Cortex of kidney (tissue), 1 donor: ENCODE measurements around the gene SNN.

Source experiments
- DNase-seq: peaks from one replicate; lab custom pipeline; 2025; lab: John Stamatoyannopoulos, UW

The SNN gene

GRCh38 chr16:11679941-11680911 lies 12.0 kb downstream of the SNN start:
- DNase-seq, result no peak

- DNase-seq, result no peak
These were observed 13.3 kb downstream of the SNN start for GRCh38 chr16:11681556-11681955.

GRCh38 chr16:11681976-11682654 lies 13.9 kb downstream of the SNN start:
- DNase-seq, result no peak

DNA sequence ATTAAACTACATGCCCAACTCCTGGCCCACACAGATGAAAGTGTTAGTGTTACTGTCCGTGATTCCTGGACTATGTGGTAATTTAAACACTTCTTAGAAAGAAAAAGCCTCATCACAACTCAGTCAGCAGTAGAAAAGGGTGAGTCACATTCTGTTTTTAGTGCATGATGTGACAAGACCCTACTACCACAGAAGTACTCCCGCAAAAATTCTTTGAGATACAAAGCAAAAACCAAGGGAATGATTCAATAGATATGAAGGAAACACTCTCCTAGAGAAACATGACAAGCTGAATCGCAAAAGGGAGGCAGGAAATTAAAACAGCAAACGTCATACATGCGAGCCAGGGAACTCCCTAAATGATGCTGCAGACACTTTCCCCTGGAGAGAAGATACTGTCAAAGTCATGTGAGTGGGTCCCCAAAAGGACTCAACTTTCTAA lies 14.4 kb downstream of the SNN start:
- no peak for DNase-seq

DNA sequence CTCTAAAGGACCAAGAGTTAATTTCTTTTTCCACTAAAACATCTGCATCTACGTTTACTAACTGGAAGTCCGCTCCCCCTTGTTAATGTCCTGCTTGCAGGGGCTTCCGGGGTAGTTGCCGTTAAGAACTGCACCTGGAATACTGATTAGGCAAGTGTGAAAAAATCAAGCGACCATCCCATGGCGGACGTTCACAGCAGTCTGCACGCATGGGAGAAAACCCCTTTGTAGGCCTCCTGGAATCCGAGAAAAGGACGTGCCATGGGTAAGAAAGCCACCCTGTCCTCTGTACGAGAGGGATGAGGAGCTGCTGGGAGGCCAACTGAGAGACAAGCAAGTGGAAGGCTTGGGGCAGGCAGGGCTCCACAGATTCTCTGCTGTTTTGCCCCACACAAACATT lies 14.9 kb downstream of the SNN start:
- DNase-seq, result no peak

GRCh38 chr16:11684231-11685025 lies 16.2 kb downstream of the SNN start:
- DNase-seq, result no peak

DNA sequence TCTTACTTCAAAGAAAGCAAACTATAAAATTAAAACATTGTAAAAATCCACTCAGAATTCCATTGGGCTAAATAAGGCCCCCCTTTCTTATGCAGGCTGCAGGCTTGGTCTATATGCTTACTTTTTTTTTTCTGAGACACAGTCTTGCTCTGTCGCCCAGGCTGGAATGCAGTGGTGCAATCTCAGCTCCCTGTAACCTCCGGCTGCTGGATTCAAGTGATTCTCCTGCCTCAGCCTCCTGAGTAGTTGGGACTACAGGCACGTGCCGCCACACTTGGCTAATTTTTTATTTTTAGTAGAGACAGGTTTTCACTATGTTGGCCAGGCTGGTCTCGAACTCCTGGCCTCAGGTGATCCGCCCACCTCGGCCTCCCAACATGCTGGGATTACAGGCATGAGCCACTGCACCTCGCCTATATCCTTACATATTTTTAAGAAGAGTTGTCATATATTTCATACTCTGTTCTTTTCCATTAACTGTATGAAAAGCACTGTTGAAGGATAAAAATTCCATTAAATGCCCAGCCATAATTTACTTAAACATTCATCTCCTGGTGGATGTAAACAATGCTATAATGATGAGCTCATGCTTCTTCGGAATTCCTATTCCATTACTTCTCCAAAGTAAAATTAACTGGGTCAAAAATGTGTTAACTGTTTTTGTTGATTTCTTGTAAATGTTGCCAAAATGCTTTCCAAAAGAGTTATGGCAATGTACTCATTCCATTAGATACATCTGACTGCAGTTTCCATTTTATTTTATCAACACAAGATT lies 17.8 kb downstream of the SNN start:
- no peak for DNase-seq

- DNase-seq, result no peak
These were observed 18.6 kb downstream of the SNN start for GRCh38 chr16:11686713-11687380.

DNA sequence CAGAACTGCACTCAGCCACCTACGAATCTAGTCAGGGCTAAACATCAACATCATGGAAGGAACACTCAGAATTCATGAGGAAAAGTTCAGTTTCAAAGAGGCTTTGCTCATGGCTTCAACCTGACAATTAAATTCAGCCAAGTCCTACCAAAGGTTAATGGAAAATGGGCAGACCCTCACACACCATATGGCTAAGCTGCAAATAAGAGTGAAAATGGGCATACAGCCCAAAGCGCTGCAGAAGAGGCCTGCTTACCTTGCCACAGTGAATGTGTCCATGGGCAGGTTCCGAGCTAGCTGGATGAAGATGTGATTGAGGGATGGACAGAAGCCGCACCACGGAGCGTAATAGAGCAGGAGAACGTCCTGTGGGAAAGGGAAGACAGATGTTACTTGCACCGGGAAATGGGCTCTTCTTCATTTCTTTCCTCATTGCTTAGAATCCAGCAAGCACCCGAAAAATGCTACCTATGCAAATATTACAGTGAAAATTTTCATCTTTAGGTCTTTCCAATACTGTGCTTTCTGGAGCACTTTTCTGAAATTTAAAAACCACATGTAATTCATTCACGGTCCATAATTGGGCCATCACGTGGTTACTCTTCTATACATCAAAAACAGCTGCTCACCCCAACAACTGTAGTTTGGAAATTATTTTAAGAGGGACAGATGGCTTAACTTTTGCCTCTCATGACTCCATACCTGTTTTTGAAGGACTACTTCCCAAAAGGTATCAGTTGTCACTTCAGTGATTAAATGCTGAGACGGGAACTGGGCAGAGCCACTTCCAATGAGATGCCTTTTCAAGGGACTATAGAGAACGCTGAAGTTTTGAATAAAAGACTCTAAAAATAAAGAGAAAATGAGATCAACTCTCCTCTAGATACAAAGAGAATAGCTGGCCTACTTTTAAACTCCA lies 19.6 kb downstream of the SNN start:
- no peak for DNase-seq

GRCh38 chr16:11688520-11688886 lies 20.2 kb downstream of the SNN start:
- no peak for DNase-seq

- DNase-seq, result no peak
These were observed 21.0 kb downstream of the SNN start for GRCh38 chr16:11689031-11689840.

GRCh38 chr16:11691235-11691634 lies 23.0 kb downstream of the SNN start:
- DNase-seq, result no peak

DNA sequence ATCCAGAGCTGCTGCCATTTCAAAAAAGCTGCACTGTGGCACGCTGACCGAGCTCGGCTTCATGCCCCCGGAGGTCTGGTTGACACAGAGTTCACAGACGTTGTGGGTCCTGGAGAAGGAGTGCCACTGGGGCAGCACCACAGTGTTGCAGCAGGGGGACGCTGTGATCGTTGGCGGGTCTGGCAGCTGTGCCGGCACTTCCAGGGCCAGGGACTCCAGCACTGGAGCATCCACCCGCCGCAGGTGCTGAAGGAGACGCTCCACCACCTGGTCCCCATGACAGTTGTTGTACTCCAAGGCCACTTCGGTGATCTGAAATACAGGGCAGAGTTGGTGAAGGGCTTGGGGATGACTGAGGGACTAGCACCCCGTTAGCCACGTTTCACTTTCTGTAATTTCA lies 23.5 kb downstream of the SNN start:
- DNase-seq, result no peak

DNA sequence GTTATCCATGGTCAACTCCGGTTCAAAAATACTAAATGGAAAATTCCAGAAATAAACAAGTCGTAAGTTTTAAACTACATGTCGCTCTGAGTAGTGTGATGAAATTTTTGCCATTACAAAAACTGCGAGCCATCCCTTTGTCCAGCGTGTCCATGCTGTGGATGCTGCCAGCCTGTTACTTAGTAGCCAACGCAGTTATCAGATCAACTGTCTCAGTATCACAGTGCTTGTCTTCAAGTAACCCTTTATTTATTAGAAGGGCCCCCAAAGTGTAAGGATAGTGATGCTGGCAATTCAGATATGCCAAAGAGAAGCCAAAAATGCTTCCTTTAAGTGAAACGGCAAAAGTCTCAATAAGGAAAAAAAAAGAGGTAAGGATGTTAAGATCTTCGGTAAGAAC lies 23.9 kb downstream of the SNN start:
- no peak for DNase-seq

GRCh38 chr16:11692651-11693050 lies 24.4 kb downstream of the SNN start:
- no peak for DNase-seq

GRCh38 chr16:11696266-11697012 lies 28.2 kb downstream of the SNN start:
- DNase-seq, result no peak

GRCh38 chr16:11697319-11697718 lies 29.1 kb downstream of the SNN start:
- DNase-seq, result no peak

DNA sequence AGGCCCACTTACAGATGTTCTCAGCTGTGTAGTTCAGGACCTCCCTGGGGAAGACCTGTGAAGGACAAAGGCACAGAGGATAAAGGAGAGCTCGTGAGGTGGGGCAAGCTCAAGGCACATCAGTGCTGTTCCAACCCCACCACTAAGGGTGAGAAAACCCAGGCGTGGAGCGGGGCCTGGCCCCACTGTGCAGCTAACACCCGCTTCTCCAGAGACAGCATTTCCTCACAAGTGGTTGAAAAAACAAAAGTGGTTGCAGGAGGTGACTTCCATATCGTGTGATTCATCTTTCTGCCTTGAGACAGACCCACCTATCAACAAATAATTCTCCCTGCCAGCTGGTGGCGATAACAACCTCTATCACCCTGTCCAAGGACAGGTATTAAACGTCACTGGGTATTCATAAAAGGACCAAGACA lies 30.0 kb downstream of the SNN start:
- no peak for DNase-seq
